Right forelimb (tissue), 1 donor: Measurements from ENCODE around the gene SGSH.
A peak's percentile ranks its signal among the peaks of the same experiment; 100 is the strongest.
"Not testable (repeated sequence)": the region's sequence is repeated elsewhere in the genome, so short reads cannot be mapped to it uniquely, and the experiment has no call there.

Source experiments
- DNase-seq: peaks from one replicate; pipeline ENCODE4 v3.0.0-alpha.2; 2018

SGSH gene

DNA sequence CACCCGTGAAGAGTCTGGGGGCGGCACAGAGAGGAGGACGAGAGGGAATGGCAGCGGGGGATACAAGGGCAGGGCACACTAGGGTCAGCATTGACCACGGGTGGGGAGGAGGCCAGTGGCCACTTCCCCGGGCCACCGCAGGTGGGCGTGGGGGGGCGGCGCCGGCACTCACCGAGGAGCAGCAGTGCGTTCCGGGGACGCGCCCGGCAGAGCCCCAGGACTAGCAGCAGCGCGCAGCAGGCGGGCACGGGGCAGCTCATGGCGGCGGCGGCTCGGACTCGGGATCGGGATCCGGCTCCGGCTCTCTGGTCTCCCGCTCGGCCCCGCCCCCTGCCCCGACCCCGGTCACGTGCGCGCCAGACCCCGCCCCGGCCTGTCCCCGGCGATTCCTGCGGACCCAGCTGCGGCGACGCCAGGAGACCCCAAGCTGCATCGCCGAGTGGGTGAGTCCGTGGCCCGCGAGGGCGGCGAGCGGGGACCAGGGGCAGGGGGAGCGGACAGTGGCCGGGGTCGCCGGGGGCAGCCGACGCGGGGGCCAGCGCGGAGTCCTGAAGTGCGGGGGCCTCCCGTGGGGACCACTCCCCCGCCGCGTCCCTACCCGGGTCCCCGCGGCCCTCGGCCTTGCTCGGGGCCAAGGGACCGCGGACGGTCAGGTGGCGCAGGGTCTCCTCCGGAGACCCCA lies at the start of gene SGSH, which contains the start of gene SLC26A11:
Gene SGSH (minus strand): TSS at position 280 of the 682 bp plus-strand sequence. CDS start 20 bp downstream, at position 260.
Gene SLC26A11 (plus strand): TSS at position 374 of the 682 bp plus-strand sequence. CDS start 1,134 bp downstream, outside the sequence.
- DNase-seq: peak; percentile 86

GRCh38 chr17:80269405-80269807 lies 49.3 kb upstream of the SGSH start:
- DNase-seq: no peak

- DNase-seq: no peak
Observed at GRCh38 chr17:80268427-80268826, 48.3 kb upstream of the SGSH start.

DNA sequence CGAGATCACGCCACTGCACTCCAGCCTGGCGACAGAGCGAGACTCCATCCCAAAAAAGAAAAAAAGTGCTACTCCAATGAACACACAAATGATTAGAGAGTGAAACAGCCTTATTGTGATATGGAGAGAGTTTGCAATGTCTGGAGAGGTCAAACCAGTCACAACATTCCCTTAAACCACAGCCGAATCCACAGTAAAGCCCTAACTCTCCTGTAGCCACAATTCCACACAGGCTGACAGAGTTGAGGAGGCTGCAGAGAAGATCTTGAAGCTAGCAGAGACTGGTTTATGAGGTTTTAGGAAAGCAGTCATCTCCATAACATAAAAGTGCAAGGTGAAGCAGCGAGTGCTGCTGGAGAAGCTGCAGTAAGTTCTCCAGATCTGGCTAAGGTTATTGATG lies 47.3 kb upstream of the SGSH start:
- DNase-seq: no peak

- no peak for DNase-seq
Observed at GRCh38 chr17:80265205-80266068, 45.3 kb upstream of the SGSH start.

DNA sequence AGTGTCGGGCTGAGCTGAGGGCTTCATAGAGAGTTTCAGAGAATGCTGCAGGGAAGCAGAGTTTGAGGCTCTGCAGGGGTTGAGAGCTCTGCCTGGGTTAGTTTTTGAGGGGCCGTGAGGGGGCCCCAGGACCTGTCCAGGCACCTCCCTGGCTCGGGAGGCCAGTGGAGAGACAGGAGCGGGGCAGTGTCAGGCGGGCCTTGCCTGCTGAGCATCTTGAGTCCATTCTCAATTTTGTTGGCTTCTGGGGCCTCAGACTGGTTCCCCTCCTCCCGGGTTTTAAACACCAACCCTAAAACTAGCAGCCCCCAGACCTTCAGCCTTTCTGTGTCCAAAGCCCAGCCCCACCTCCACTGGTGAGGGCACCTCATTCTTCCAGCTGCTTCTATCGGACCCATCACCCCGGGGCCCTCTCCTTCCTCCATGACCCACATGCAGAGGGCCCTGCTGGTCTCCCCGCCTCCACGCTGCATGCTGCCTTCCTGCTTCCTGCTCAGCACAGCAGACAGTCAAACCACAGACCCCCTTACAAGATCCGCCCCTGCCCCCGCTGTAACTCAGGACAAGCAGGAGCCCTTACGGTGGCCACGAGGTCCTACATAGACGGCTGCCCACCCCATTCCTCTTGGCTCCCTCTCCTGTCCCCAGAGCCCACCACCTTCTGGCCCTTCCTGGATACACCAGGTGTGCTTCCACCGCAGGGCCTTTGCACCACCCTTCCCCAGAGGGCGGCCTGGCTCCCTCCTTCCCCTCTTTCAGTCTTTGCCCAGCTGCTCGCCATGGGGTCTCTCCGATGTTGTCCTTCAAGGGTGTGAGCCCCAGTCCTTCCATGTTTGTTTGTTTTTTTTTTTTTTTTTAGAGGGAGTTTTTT lies 44.3 kb upstream of the SGSH start:
- no peak for DNase-seq

- DNase-seq: peak; percentile 84
Observed at GRCh38 chr17:80263253-80264204, 43.4 kb upstream of the SGSH start.

- no peak for DNase-seq
Observed at GRCh38 chr17:80262775-80263244, 42.7 kb upstream of the SGSH start.

DNA sequence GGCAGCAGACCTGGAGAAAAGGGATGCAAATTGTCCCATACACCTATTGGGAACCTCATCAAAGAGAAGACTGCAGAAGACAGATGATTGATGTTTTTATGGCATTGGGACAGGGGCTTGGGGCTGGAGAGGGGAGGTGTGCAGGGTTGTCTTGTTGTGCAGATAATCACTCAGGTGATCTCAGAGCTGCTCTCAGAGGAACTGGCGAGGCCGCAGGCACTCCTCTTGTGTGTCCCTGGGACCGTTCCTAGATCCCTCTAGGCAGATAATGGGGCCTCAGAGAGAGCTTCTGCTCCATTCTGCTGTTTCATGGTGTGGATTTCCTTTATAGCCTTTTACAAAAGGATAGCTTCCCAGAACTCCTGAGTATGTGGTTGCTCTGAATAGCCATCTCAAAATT lies 42.2 kb upstream of the SGSH start:
- no peak for DNase-seq

- DNase-seq: no peak
Observed at GRCh38 chr17:80261895-80262279, 41.8 kb upstream of the SGSH start.

- DNase-seq: peak; percentile 70
Observed at GRCh38 chr17:80261159-80261894, 41.2 kb upstream of the SGSH start.

DNA sequence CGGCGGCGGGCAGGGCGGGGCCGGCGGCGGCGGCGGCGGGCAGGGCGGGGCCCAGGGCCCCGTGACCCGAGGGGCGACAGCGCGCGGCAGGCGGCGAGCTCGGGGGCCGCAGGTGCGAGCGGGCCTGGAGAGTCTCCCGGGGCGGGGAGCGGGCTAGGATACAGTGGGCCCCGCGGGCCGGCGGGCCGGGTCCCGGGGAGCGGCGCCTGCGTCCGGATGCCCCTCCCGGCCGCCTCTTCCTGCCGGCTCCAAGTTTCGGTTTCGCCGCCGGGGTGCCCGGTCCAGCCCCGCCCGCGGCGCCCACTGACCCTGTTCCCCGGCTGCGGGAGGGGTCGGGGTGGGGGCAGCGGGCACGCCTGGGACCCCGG lies 40.6 kb upstream of the SGSH start, which contains the start of gene RNF213:
Gene RNF213 (plus strand): TSS at position 62 of the 368 bp plus-strand sequence. CDS start 2,830 bp downstream, outside the sequence.
- DNase-seq: peak; percentile 65

GRCh38 chr17:80260069-80260535 lies 40.0 kb upstream of the SGSH start:
- peak; percentile 70 for DNase-seq

DNA sequence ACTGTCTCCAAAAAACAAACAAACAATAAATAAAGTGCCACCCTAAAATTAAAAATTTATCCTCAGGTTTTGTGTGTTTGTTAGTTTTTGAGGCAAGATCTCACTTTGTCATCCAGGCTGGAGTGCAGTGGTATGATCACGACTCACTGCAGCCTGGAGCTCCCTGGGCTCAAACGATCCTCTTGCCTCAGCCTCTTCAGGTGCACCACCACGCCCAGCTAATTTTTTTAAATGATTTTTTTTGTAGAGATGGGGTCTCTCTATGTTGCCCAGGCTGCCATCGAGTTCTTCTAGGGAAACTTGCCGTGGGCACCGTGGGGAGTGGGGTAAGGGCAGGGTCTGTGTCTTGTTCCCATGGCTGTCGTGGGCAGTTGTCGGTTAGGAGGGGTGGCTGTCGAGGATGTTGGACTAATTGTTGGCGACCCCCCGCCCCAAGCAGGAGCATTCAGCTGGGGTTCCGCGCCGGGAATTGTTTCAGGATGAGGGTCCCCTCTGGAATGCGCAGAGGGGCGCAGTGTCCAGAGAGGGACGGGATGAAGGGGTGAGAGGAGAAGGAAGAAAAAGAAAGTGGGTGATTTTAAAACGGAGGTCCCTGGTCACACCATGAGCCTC lies 39.4 kb upstream of the SGSH start:
- DNase-seq: no peak

- DNase-seq: not testable (repeated sequence)
Observed at GRCh38 chr17:80258296-80258695, 38.2 kb upstream of the SGSH start.

GRCh38 chr17:80257716-80258213 lies 37.6 kb upstream of the SGSH start:
- no peak for DNase-seq

DNA sequence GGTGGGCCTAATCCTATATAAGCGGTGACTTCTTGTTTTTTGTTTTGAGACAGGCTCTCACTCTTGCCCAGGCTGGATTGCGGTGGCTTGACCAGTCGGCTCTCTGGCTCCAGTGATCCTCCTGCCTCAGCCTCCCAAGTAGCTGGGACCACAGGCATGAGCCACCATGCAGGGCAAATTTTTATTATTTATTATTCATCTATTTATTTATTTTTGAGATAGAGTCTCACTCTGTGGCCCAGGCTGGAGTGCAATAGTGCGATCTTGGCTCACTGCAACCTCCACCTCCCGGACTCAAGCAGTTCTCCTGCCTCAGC lies 35.9 kb upstream of the SGSH start:
- no peak for DNase-seq

DNA sequence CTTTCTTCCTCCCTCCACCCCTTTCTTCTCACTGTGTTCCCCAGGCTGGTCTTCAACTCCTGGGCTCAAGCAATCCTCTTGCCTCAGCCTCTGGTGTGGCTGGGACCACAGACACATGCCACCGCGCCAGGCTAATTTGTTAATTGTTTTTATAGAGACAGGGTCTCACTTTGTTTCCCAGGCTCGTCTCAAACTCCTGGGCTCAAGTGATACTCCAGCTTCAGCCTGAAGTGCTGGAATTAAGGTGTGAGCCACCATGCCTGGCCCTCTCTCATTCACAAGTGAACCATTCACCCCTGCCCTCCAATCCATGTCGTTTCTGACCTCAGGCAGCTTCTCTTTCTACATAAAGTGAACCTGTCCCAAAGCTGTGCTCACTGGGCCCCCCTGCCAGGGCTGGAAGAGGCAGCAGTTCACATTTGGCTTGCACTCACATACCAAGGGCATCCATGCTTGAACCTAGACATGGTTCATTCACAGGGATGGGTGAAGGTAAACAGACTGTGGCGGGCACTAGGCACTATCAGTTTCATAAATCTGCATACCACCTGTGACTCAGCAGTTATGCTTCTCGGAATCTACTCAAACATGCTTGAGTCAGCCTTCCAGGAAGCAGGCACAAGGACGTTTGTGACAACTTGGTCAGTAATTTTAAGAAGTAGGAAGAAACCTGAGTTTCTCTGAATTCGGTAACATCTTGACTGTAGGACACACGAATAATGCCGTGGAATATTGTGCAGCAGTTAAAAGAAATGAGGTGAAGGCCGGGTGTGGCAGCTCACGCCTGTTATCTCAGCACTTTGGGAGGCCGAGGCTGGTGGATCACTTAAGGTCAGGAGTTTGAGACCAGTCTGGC lies 34.5 kb upstream of the SGSH start:
- DNase-seq: no peak
